ENCODE data around the gene MBD6.

The MBD6 gene

DNA sequence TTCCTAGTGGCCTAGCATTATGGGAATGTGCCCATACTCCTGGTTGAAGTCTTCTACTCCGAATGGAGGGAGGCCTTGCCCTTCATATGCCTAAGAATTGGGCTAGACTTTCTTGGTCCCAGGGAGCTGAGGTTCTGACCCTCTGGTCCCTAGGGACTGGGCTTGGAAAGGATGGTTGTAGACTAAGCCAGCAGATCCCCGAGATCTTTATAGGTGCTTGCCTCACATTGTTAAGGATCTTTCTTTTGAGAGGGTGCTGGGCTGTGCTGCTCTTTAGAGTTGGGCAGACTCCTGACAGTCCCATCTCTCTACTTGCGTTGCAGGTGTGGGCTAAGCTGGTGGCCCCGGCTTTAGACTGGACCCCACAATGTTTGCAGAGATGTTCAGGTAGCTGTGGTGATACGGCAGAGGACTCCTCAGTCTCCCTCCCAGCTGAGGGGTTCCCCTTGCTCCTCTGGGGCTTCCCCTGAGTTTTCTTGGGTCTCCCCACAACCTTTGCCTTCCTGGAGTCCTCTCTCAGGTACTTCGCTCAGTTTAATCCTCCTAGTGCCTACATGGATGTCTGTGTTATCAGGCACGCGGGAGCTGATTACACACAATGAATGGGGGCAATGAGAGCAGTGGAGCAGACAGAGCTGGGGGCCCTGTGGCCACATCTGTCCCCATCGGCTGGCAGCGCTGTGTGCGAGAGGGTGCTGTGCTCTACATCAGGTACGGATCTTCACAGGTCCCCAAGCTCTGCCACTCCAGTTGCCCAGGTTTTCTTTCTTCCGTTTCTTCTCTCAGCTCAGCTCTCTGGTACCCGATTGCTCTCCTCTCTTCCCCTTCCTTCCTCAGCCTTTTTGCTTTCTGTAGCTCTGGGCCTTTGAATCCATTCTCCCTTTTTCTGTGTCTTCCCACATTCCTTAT is 1.3 kb downstream of the MBD6 start:
- peaks cover 16 to 57% of the 10 kb centered on the region in 2 donors for H3K36me3 ChIP-seq (replicated peaks in 1 of 2; ENCODE audit: control insufficient read depth in 2 of 2, insufficient read depth in 2 of 2, low read length in 2 of 2)
- no peak overlapping the region for H2AFZ ChIP-seq (ENCODE audit: low read length)
- H3K9me3 ChIP-seq (replicated peaks in 1 of 2; ENCODE audit: control insufficient read depth in 2 of 2, insufficient read depth in 1 of 2, low read depth in 1 of 2, low read length in 2 of 2): no peaks in the 10 kb centered on the region
- H2BK15ac ChIP-seq (ENCODE audit: low read length): no peak overlapping the region
- H3K23ac ChIP-seq (ENCODE audit: low read depth, low read length, poor library complexity): no peak overlapping the region
- no peak overlapping the region for H3K18ac ChIP-seq (ENCODE audit: low read length)
- WGBS, 2 donors (ENCODE audit: extremely low coverage in 2 of 2, insufficient read length in 2 of 2, insufficient replicate concordance in 1 of 2): no CpG with 5 or more reads among the region's 14 CpGs
- H2BK5ac ChIP-seq (ENCODE audit: low read length): peak overlapping the region; percentile 27
- no peak overlapping the region for H2AK5ac ChIP-seq (ENCODE audit: low read depth, low read length)
- no peak overlapping the region for H2BK120ac ChIP-seq (ENCODE audit: low read depth, low read length)
- peak overlapping the region; percentile 85 for H3K4me2 ChIP-seq (ENCODE audit: insufficient read depth, low read length, poor library complexity, severe bottlenecking)
- peaks cover 25 to 30% of the 10 kb centered on the region in 2 donors for H3K4me1 ChIP-seq (ENCODE audit: control insufficient read depth in 2 of 2, insufficient read depth in 1 of 2, low read depth in 1 of 2, low read length in 2 of 2)
- no peak overlapping the region for H4K8ac ChIP-seq (ENCODE audit: low read depth, low read length)
- no peak overlapping the region for H4K91ac ChIP-seq (ENCODE audit: low read depth, low read length, poor library complexity)
- H3K9ac ChIP-seq (ENCODE audit: low read depth, low read length, poor library complexity): peak overlapping the region; percentile 94
- no peak overlapping the region for H2BK12ac ChIP-seq (ENCODE audit: low read length)
- H3K27me3 ChIP-seq (ENCODE audit: control insufficient read depth in 3 of 3, insufficient read depth in 3 of 3, low read depth in 1 of 3, low read length in 3 of 3): peaks cover 0 to 2% (median 0%) of the 10 kb centered on the region in 3 experiments
- H3K27ac ChIP-seq (replicated peaks; ENCODE audit: low read length): peak overlapping the region; percentile 94
- no peak overlapping the region for H3K4ac ChIP-seq (ENCODE audit: low read length)
- H3K79me1 ChIP-seq (ENCODE audit: low read depth, low read length): peaks cover 3% of the 10 kb centered on the region
- H3K4me3 ChIP-seq (ENCODE audit: low read length in 2 of 2): peak overlapping the region; percentile 67 to 79
- no peak overlapping the region for H3K14ac ChIP-seq (ENCODE audit: low read length)
- DNase-seq (ENCODE audit: low spot score): no peak

DNA sequence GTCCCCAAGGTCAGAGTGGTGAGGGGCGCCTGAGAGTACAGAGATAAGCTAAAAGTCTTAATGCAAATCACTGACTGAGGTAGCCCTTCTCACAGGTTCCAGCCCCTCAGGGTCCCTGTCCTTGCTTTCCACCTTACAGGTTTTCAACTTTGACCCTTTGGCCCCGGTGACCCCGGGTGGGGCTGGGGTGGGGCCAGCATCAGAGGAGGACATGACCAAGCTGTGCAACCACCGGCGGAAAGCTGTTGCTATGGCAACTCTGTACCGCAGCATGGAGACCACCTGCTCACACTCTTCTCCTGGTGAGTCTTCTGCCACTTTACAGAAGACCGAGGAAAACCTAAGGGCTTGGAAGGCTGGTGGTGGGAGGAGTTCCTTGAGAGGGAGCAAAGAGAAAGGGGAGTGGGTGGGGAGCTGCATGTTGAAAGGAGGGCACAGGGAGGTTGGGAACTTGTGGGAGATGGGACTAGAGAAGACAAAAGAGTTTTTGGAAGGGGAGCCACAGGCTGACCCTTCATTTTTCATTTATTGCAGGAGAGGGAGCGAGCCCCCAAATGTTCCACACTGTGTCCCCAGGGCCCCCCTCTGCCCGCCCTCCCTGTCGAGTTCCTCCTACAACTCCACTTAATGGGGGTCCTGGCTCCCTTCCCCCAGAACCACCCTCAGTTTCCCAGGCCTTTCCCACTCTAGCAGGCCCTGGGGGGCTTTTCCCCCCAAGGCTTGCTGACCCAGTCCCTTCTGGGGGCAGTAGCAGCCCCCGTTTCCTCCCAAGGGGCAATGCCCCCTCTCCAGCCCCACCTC is 2.4 kb downstream of the MBD6 start:
- H2BK12ac ChIP-seq (ENCODE audit: low read length): no peak overlapping the region
- no peak for DNase-seq (ENCODE audit: low spot score)
- no peak overlapping the region for H4K8ac ChIP-seq (ENCODE audit: low read depth, low read length)
- H3K9me3 ChIP-seq (replicated peaks in 1 of 2; ENCODE audit: control insufficient read depth in 2 of 2, insufficient read depth in 1 of 2, low read depth in 1 of 2, low read length in 2 of 2): no peaks in the 10 kb centered on the region
- no peak overlapping the region for H2BK15ac ChIP-seq (ENCODE audit: low read length)
- no peak overlapping the region for H2BK120ac ChIP-seq (ENCODE audit: low read depth, low read length)
- no peak overlapping the region for H3K18ac ChIP-seq (ENCODE audit: low read length)
- H3K27me3 ChIP-seq (ENCODE audit: control insufficient read depth in 3 of 3, insufficient read depth in 3 of 3, low read depth in 1 of 3, low read length in 3 of 3): no peaks in the 10 kb centered on the region
- no peak overlapping the region for H3K27ac ChIP-seq (replicated peaks; ENCODE audit: low read length)
- no peak overlapping the region for H4K91ac ChIP-seq (ENCODE audit: low read depth, low read length, poor library complexity)
- H3K4me3 ChIP-seq (ENCODE audit: low read length in 2 of 2): peak overlapping the region in 1 of 2 donors; percentile 67
- H2AFZ ChIP-seq (ENCODE audit: low read length): no peak overlapping the region
- no peak overlapping the region for H2AK5ac ChIP-seq (ENCODE audit: low read depth, low read length)
- no peak overlapping the region for H3K23ac ChIP-seq (ENCODE audit: low read depth, low read length, poor library complexity)
- H3K4me2 ChIP-seq (ENCODE audit: insufficient read depth, low read length, poor library complexity, severe bottlenecking): no peak overlapping the region
- no peak overlapping the region for H3K14ac ChIP-seq (ENCODE audit: low read length)
- peaks cover 23 to 24% of the 10 kb centered on the region in 2 donors for H3K4me1 ChIP-seq (ENCODE audit: control insufficient read depth in 2 of 2, insufficient read depth in 1 of 2, low read depth in 1 of 2, low read length in 2 of 2)
- no peak overlapping the region for H3K4ac ChIP-seq (ENCODE audit: low read length)
- H3K9ac ChIP-seq (ENCODE audit: low read depth, low read length, poor library complexity): no peak overlapping the region
- no peak overlapping the region for H2BK5ac ChIP-seq (ENCODE audit: low read length)
- WGBS, 2 donors (ENCODE audit: extremely low coverage in 2 of 2, insufficient read length in 2 of 2, insufficient replicate concordance in 1 of 2): no CpG with 5 or more reads among the region's 11 CpGs
- peaks cover 23 to 59% of the 10 kb centered on the region in 2 donors for H3K36me3 ChIP-seq (replicated peaks in 1 of 2; ENCODE audit: control insufficient read depth in 2 of 2, insufficient read depth in 2 of 2, low read length in 2 of 2)
- H3K79me1 ChIP-seq (ENCODE audit: low read depth, low read length): peaks cover 3% of the 10 kb centered on the region

DNA sequence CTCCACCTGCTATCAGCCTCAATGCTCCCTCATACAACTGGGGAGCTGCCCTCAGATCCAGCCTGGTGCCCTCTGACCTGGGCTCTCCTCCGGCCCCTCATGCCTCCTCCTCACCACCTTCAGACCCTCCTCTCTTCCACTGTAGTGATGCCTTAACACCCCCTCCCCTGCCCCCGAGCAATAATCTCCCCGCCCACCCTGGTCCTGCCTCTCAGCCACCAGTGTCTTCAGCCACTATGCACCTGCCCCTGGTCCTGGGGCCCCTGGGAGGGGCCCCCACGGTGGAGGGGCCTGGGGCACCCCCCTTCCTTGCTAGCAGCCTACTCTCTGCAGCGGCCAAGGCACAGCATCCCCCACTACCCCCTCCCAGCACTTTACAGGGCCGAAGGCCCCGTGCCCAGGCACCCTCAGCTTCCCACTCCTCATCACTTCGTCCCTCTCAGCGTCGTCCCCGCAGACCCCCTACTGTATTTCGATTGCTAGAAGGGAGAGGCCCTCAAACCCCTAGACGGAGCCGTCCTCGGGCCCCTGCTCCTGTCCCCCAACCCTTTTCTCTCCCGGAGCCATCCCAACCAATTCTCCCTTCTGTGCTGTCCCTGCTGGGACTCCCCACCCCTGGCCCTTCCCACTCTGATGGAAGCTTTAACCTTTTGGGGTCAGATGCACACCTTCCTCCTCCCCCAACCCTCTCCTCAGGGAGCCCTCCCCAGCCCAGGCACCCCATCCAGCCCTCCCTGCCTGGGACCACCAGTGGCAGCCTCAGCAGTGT is 3.2 kb downstream of the MBD6 start:
- no peak overlapping the region for H2BK120ac ChIP-seq (ENCODE audit: low read depth, low read length)
- H3K9ac ChIP-seq (ENCODE audit: low read depth, low read length, poor library complexity): no peak overlapping the region
- H2BK5ac ChIP-seq (ENCODE audit: low read length): no peak overlapping the region
- no peak overlapping the region for H2AFZ ChIP-seq (ENCODE audit: low read length)
- no peak overlapping the region for H2BK15ac ChIP-seq (ENCODE audit: low read length)
- H2BK12ac ChIP-seq (ENCODE audit: low read length): no peak overlapping the region
- DNase-seq (ENCODE audit: low spot score): no peak
- H3K4me2 ChIP-seq (ENCODE audit: insufficient read depth, low read length, poor library complexity, severe bottlenecking): no peak overlapping the region
- no peak overlapping the region for H3K18ac ChIP-seq (ENCODE audit: low read length)
- no peak overlapping the region for H3K14ac ChIP-seq (ENCODE audit: low read length)
- H3K36me3 ChIP-seq (replicated peaks in 1 of 2; ENCODE audit: control insufficient read depth in 2 of 2, insufficient read depth in 2 of 2, low read length in 2 of 2): peaks cover 30 to 67% of the 10 kb centered on the region in 2 donors
- H3K4me3 ChIP-seq (ENCODE audit: low read length in 2 of 2): no peak overlapping the region
- H4K91ac ChIP-seq (ENCODE audit: low read depth, low read length, poor library complexity): no peak overlapping the region
- no peak overlapping the region for H4K8ac ChIP-seq (ENCODE audit: low read depth, low read length)
- H3K79me1 ChIP-seq (ENCODE audit: low read depth, low read length): peaks cover 3% of the 10 kb centered on the region
- H3K27me3 ChIP-seq (ENCODE audit: control insufficient read depth in 3 of 3, insufficient read depth in 3 of 3, low read depth in 1 of 3, low read length in 3 of 3): no peaks in the 10 kb centered on the region
- no peak overlapping the region for H3K23ac ChIP-seq (ENCODE audit: low read depth, low read length, poor library complexity)
- WGBS, 2 donors (ENCODE audit: extremely low coverage in 2 of 2, insufficient read length in 2 of 2, insufficient replicate concordance in 1 of 2): no CpG with 5 or more reads among the region's 16 CpGs
- no peaks in the 10 kb centered on the region for H3K9me3 ChIP-seq (replicated peaks in 1 of 2; ENCODE audit: control insufficient read depth in 2 of 2, insufficient read depth in 1 of 2, low read depth in 1 of 2, low read length in 2 of 2)
- no peak overlapping the region for H3K4ac ChIP-seq (ENCODE audit: low read length)
- no peak overlapping the region for H2AK5ac ChIP-seq (ENCODE audit: low read depth, low read length)
- peaks cover 23 to 24% of the 10 kb centered on the region in 2 donors for H3K4me1 ChIP-seq (ENCODE audit: control insufficient read depth in 2 of 2, insufficient read depth in 1 of 2, low read depth in 1 of 2, low read length in 2 of 2)
- no peak overlapping the region for H3K27ac ChIP-seq (replicated peaks; ENCODE audit: low read length)

All from neuronal stem cell (in vitro differentiated cells).